ENCODE measurements around the gene CSTB.

The CSTB gene

GRCh38 chr21:43775190-43775589 is 918 bp downstream of the CSTB start:
- no peak for TF ChIP-seq CTCF (IDR thresholded peaks at IDR 0.05; ENCODE audit: low read depth, low read length)
- DNase-seq (ENCODE audit: extremely low read depth, low read depth): no peak

GRCh38 chr21:43774163-43774562 is 1.9 kb downstream of the CSTB start:
- DNase-seq (ENCODE audit: extremely low read depth, low read depth): no peak
- no peak for TF ChIP-seq CTCF (IDR thresholded peaks at IDR 0.05; ENCODE audit: low read depth, low read length)

DNA sequence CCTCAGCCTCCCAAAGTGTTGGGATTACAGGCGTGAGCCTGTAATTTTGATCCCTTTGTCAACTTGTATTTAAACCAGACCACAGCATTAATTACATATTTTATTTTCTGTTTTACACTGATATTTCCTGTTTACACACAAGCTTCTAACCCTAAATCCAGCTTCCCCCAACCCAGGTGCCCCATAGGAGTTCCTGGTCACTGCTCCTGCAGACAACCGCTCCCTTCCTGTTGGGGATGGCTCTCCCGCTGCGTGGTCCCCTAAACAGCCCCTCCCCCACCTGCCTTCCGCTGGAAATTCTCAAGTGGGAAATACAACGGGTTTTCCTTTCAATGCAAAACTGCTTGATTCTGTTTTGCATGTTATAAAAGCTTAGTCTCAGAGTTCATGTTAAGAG is 3.7 kb downstream of the CSTB start:
- TF ChIP-seq CTCF (IDR thresholded peaks at IDR 0.05; ENCODE audit: low read depth, low read length): no peak
- no peak for DNase-seq (ENCODE audit: extremely low read depth, low read depth)

GRCh38 chr21:43771698-43772424 is 4.2 kb downstream of the CSTB start:
- no peak for TF ChIP-seq CTCF (IDR thresholded peaks at IDR 0.05; ENCODE audit: low read depth, low read length)
- DNase-seq (ENCODE audit: extremely low read depth, low read depth): no peak

GRCh38 chr21:43771199-43771675 is 4.9 kb downstream of the CSTB start:
- TF ChIP-seq CTCF (IDR thresholded peaks at IDR 0.05; ENCODE audit: low read depth, low read length): no peak
- no peak for DNase-seq (ENCODE audit: extremely low read depth, low read depth)

DNA sequence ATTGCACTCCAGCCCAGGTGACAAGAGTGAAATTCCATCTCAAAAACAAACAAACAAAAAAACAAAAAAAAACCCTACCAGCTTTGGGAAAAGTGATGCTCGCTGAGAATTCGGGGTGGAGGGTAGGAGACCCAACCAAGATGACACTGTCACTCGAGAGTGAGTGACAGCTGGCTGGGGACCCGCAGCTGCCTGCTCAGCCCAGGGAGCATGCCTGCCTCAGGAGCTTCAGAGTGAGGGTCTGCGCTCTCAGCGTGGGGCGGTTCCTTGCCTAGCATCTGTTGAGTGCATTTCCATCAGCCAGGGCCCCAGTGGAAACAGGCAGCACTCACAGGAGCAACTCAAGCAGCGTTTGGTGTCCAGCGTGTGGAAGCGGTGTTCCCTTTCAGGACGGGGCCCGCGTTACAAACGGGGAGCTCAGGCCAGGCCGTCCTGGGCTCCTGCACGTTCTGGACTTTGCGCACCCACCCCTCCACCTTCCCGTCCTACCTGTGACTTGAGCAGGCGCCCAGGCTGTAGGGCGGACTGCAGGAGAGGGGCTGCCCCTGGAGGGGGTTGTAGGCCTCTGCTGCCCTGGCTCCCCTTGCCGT is 5.9 kb downstream of the CSTB start:
- no peak for TF ChIP-seq CTCF (IDR thresholded peaks at IDR 0.05; ENCODE audit: low read depth, low read length)
- no peak for DNase-seq (ENCODE audit: extremely low read depth, low read depth)

DNA sequence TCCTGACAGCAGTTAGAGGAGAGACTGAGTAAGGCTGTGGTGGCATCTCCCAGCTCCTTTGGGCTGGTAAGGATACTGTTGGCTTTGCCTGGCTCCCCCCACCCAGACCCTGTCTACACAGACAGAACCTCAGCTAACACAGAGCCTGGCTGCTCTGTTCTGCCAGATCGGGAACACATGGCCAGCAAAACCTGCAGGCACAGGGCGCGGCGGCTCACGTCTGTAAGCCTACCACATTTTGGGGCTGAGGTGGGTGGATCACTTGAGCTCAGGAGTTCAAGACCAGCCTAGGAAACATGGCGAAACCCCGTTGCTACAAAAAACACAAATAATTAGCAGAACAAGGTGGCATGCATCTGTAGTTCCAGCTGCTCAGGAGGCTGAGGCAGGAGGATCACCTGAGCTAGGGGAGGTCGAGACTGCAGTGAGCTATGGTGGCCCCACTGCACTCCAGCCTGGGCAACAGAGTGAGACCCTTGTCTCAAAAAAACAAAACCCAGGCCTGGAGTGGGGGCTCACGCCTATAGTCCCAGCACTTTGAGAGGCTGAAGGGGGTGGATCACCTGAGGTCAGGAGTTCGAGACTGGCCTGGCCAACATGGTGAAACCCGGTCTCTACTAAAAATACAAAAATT is 6.7 kb downstream of the CSTB start:
- no peak for TF ChIP-seq CTCF (IDR thresholded peaks at IDR 0.05; ENCODE audit: low read depth, low read length)
- no peak for DNase-seq (ENCODE audit: extremely low read depth, low read depth)
